Suprapubic skin (tissue), 4 donors: ENCODE measurements around the gene ITSN1. TPM values are rescaled to one million over a fixed set of nuclear protein-coding genes. Genes with fewer than 3 reads are reported as not detected.

Experiments used
- DNase-seq, 2 donors: peaks; one replicate each; pipeline ENCODE4 v3.0.0-alpha.2; 2019; ENCODE audit warnings: low spot score in 2 of 2
- H3K27ac ChIP-seq: fragments of 200-600 bp; sonication (generic); one replicate; pipeline ENCODE4 v1.5.1; 2019
- H3K27me3 ChIP-seq: fragments of 200-600 bp; sonication (generic); one replicate; pipeline ENCODE4 v1.5.1; 2019
- H3K36me3 ChIP-seq: fragments of 200-600 bp; sonication (generic); one replicate; pipeline ENCODE4 v1.5.1; 2019
- H3K4me1 ChIP-seq: fragments of 200-600 bp; sonication (generic); one replicate; pipeline ENCODE4 v1.5.1; 2019
- H3K4me3 ChIP-seq: fragments of 200-600 bp; sonication (generic); one replicate; pipeline ENCODE4 v1.5.1; 2019; ENCODE audit warnings: mild to moderate bottlenecking
- H3K9me3 ChIP-seq: fragments of 200-600 bp; sonication (generic); one replicate; pipeline ENCODE4 v1.5.1; 2019
- CTCF ChIP-seq, 2 donors: fragments of 200-600 bp in 1 of 2; fragments of 450-650 bp in 1 of 2; sonication (generic) in 1 of 2; IDR thresholded peaks; one replicate each; pipeline ENCODE4 v1.5.1; 2016 to 2019; ENCODE audit warnings: antibody characterized with exemption in 2 of 2, mild to moderate bottlenecking in 1 of 2, moderate library complexity in 1 of 2
- EP300 ChIP-seq: sonication (generic); formaldehyde crosslinking; IDR thresholded peaks from one replicate; pipeline ENCODE4 v1.6.1; 2017; ENCODE audit warnings: antibody characterized with exemption
- POLR2A ChIP-seq, 2 donors: fragments of 450-650 bp; IDR thresholded peaks; one replicate each; pipeline ENCODE4 v1.6.1; 2017; ENCODE audit warnings: antibody characterized with exemption in 2 of 2, mild to moderate bottlenecking in 2 of 2, moderate library complexity in 2 of 2
- POLR2AphosphoS5 ChIP-seq, 3 donors: sonication (generic); formaldehyde crosslinking; IDR thresholded peaks; one replicate each; pipeline ENCODE4 v1.6.1; 2017; ENCODE audit warnings: antibody characterized with exemption in 3 of 3
- WGBS: methylation state at CpG from one replicate; pipeline ENCODE4 v1.1.5; 2018; 5-methylcytosine and 5-hydroxymethylcytosine counted together
- total RNA-seq, 4 donors: library from RNA; depleted of rRNA; stranded (reverse); fragments of >200 nt; gene quantifications; one replicate each; pipeline ENCODE4 v1.1.0, GENCODE V29; 2016

ITSN1 gene
- total RNA-seq, 4 donors from 2014 or later = 23.8 to 53.3 (median 35.2) TPM

- TF ChIP-seq CTCF (IDR thresholded peaks at IDR 0.05) = no peak
- TF ChIP-seq EP300 = no peak
- TF ChIP-seq POLR2AphosphoS5 (IDR thresholded peaks at IDR 0.05) = no peak
- no peak for TF ChIP-seq POLR2A (IDR thresholded peaks at IDR 0.05)
- Histone ChIP-seq H3K36me3 (peaks cover 2% of the 10 kb centered on the region), H3K27ac (no peak overlapping the region), H3K4me1 (peaks cover 13% of the 10 kb centered on the region), H3K9me3 (no peaks in the 10 kb centered on the region), H3K27me3 (no peaks in the 10 kb centered on the region), H3K4me3 (no peak overlapping the region)
- DNase-seq = no peak
- 85% methylated on average over 5 of the region's 5 CpGs for WGBS
Measured at GRCh38 chr21:33897098-33897497, 254.8 kb downstream of the ITSN1 start.

DNA sequence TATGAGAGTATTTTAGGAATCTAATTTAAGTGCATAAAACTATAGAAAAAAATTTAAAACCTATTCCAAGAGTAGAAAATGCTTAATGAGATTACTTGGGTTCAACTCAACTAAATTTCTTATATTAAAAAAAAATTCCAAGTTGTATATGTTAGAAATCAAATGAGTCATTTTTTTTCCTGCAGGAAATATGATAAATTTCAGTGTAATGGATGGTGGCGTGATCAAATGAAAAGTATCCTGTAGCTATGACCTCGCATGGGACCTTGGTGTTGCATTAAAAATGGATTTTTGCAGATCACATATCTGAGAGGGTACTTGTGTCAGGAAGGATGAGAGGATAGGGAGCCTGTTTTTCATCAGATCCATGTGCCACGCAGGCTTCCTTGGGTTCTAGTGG lies 255.4 kb downstream of the ITSN1 start:
- DNase-seq = no peak
- no peak for TF ChIP-seq POLR2AphosphoS5 (IDR thresholded peaks at IDR 0.05)
- no peak for TF ChIP-seq POLR2A (IDR thresholded peaks at IDR 0.05)
- no peak for TF ChIP-seq EP300
- no peak for TF ChIP-seq CTCF (IDR thresholded peaks at IDR 0.05)
- Histone ChIP-seq H3K4me3 (no peak overlapping the region), H3K36me3 (peaks cover 9% of the 10 kb centered on the region), H3K27me3 (no peaks in the 10 kb centered on the region), H3K27ac (no peak overlapping the region), H3K9me3 (no peaks in the 10 kb centered on the region), H3K4me1 (peaks cover 13% of the 10 kb centered on the region)
- 96% methylated on average over 3 of the region's 3 CpGs for WGBS

DNA sequence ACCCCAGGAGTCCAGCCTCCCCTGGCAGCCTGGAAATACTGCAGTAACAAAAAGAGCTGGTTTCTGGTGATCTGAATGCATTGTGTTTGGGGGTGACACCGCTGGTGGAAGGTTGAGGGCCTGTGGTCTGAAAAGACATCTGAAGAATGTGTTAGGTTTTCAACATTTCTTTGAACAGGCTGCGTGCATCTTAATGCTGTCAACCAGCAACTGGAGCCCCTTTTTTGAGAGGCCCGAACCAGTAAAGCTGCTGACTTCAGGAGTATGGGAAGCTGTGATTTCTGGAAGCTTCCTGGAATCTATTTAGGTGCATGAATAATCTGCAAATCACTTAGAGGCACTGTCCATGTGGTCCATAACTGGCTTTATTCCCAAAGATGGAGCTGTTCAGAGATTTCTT lies 256.3 kb downstream of the ITSN1 start:
- no peak for DNase-seq
- H3K27ac ChIP-seq = no peak overlapping the region
- H3K27me3 ChIP-seq = no peaks in the 10 kb centered on the region
- 96% methylated on average over 3 of the region's 3 CpGs for WGBS
- TF ChIP-seq POLR2A (IDR thresholded peaks at IDR 0.05) (no peak), CTCF (IDR thresholded peaks at IDR 0.05) (no peak), POLR2AphosphoS5 (IDR thresholded peaks at IDR 0.05) (no peak), EP300 (no peak)
- H3K4me3 ChIP-seq = no peak overlapping the region
- H3K36me3 ChIP-seq = peaks cover 17% of the 10 kb centered on the region
- peaks cover 13% of the 10 kb centered on the region for H3K4me1 ChIP-seq
- H3K9me3 ChIP-seq = no peaks in the 10 kb centered on the region

DNA sequence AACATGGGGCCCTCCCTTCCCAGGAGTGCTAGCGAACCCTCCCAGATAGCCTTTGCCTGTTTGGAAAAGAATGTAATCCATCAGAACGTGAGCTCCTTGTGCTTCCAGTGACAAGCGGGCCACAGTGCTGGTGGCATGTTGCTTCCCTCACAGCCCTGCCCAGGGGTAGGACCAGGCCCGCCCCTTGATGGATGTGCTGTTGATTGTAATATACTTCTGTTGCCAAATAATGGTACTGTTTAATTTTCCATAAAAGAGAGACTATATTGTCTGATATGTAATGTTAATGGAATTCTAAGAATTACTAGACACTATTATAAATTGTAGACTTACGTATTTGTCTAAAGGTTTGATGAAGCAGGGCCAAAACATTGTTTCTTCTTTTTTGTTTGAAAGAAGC lies 256.9 kb downstream of the ITSN1 start:
- Histone ChIP-seq H3K27me3 (no peaks in the 10 kb centered on the region), H3K27ac (no peak overlapping the region), H3K36me3 (peaks cover 23% of the 10 kb centered on the region), H3K4me3 (no peak overlapping the region), H3K9me3 (no peaks in the 10 kb centered on the region), H3K4me1 (peaks cover 11% of the 10 kb centered on the region)
- 79% methylated on average over 5 of the region's 5 CpGs for WGBS
- no peak for DNase-seq
- no peak for TF ChIP-seq POLR2A (IDR thresholded peaks at IDR 0.05)
- no peak for TF ChIP-seq POLR2AphosphoS5 (IDR thresholded peaks at IDR 0.05)
- TF ChIP-seq EP300 = no peak
- no peak for TF ChIP-seq CTCF (IDR thresholded peaks at IDR 0.05)

DNA sequence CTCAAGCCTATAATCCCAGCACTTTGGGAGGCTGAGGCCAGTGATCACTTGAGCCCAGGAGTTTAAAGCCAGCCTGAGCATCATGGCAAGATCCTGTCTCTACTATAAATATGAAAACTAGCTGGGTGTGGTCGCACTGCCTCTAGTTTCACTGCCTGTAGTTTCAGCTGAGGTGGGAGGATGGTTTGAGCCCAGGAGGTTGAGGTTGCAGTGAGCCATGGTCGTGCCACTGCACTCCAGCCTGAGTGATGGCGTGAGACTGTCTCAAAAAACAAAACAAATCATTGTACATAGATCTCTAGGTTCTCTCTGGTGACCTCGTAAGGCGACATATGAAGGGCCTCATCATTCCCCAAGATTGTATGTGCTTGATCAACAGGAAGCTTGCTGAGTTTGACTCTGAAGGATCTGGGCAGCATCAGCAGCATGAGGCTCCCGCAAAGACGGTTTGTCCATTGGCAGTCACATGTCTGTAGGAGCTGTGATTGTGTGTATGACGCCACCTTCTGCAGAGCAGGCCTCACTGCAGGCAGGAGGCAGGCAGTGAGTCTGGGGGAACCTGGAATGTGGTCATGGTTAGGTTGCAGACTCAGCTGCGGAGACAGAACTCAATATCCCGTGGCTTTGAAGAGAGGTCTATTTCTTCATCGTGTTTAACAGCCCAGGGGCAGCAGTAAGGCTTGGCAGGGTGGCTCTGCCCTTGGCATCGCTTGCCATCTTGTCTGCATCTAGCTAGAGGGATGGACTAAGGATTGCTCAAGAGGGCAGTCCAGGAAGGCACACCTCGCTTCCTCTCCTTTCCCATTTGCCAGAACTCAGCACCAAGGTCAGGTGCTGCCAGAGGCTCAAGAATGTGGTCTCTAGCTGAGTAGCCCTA lies 259.3 kb downstream of the ITSN1 start:
- H3K27ac ChIP-seq = peak overlapping the region; percentile 15
- H3K9me3 ChIP-seq = no peaks in the 10 kb centered on the region
- no peaks in the 10 kb centered on the region for H3K4me1 ChIP-seq
- no peak overlapping the region for H3K4me3 ChIP-seq
- H3K36me3 ChIP-seq = peaks cover 48% of the 10 kb centered on the region
- no peak for TF ChIP-seq POLR2A (IDR thresholded peaks at IDR 0.05)
- TF ChIP-seq CTCF (IDR thresholded peaks at IDR 0.05) = peak; percentile 9 to 53
- 69% methylated on average over 11 of the region's 13 CpGs for WGBS
- DNase-seq = no peak
- no peaks in the 10 kb centered on the region for H3K27me3 ChIP-seq
